ENCODE data around the gene CALHM6.

- TF ChIP-seq EZH2 (IDR thresholded peaks at IDR 0.05; ENCODE audit: borderline replicate concordance, low read length) (no peak), CTCF (IDR thresholded peaks at IDR 0.05; ENCODE audit: low read length) (no peak)
Observed at GRCh38 chr6:116492331-116493067, 31.3 kb downstream of the CALHM6 start.

Measured in OCI-LY1 (cell line).